Islet of Langerhans (tissue), 1 donor: ENCODE data around the gene CCDC57.

Experiments
- FAIRE-seq: peaks from one replicate; lab custom pipeline; 2011; peaks lifted over from hg19 to GRCh38; lab: Jason Lieb, UNC

CCDC57 gene

DNA sequence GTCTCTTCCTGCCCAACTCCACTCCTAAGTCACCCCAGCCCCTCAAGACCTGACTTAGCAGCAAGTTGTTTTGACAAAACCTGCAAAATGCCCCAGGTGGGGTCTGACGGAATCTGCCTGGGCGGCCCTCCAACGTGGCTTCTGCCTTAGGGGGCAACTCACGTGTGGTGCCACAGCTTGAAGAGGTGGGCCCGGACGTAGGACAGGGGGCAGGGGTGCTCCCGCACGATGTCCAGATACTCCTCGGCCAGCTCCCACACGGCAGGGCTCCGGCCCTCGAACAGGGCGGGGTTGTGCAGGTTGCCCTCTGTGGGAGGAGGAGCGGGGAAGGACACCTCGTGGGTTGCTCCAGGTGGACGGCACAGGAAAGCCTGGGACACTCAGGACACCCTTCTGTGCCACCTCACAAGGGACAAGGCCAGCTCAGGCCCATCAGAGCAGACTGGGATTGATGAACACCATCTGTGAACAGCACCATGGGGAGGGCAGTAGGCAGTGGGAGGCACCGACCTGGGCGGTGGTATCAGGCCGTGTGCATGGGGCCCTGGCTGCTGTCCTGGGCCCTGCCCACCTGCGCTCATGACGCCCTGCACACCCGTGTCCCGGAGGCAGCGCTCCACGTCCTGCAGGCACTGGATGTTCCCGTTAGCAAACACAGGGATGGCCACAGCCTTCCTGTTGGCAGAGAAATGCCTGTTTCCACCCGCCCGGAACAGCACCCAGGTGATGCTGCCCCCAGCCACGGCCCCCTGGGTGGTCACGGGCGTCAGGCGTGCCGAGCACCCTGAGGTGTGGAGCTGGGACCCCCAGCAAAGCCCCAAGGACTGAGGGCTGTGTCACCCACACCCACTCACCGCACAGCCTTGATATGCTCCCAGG, 151.4 kb downstream of the CCDC57 start:
- no peak for FAIRE-seq

DNA sequence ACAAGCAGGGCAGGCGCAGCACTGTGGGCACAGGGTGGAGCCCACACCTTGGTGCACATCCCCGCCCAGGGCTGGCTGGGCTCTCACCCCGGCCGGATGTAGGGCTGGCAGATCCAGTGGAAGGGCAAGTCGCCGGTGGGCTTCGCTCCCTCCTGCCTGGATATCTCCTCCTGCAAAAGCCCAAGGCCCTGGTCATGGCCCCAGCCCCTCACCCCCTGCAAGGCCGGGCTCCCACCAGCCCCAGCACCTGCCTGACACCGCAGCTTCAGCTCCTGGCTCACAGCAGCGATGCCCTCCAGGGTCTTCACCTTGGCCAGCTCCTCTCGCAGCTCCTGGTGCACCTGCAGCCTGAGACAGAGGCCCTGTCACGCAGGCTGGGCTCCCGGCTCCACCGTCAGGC, 152.0 kb downstream of the CCDC57 start:
- no peak for FAIRE-seq

DNA sequence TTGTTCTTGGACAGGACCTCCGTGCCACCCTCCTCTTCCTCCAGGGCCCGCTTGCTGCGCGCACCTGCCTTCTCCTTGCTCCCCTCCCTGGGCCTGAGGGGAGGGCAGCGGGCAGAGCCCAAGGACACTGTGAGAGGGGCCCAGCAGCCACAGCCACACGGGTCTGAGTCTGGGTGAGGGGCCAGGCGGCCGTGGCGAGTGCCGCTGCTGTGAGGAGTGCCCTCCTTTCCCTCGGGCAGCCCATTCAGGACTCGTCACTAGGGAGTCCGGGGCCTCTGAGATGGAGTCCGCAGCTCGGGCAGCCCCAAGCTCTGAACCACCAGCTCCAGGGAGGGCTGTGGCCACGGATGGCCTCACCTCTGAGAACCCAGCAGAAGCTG, 152.7 kb downstream of the CCDC57 start:
- no peak for FAIRE-seq

DNA sequence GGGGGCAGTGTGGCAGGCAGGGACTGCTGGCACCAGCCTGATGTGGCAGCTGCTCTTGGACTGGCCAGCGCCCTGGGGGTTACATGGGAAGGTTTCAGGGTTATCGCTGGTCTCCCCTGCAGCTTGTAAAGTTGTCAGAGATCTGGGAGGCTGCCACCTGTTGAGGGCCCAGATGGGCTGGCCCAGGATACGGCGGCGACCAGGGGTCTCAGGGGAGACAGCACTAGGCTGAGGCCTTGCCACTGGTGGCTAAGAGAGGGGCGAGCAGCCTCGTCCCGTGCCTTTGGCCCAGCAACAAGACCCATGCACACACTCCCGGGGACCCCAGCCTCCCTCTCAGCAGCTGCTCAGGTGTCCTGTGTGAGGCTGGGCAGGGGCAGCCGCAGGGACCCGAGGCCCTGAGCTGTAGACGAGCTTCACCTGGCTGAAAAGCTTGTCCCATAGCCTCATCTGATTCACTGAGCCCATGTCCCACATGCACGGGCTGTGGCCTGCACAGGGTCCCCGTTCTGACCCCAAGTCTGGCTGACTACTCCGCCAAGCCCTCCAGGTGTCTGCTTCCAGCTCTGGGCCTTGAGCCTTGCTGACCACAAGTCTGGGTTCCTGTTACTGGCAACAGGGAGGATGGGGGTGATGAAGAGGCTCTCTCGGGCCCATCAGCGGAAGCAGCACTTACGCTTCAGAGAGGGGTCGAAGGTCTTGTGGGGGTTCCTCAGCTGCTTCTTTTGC, 153.2 kb downstream of the CCDC57 start:
- FAIRE-seq = no peak

DNA sequence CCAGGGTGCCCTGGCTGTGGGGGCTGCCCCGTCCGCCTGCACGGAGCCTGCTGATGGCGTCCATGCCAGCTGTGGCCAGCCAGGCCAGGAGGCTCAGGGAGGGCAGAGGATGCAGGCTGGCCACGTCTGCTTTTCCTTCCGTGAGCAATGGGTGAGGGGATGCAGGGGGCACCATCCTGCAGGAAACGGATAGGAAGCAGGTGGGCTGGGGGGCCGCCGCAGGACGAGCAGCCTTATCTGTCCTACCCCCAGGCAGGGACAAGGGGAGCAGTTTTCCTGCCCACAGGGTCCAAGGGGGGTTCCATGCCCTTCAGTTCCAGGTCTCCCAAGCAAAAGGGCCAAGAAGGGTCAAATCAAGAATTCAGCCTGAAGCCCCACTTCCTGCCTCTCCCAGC, 153.8 kb downstream of the CCDC57 start:
- FAIRE-seq = no peak

DNA sequence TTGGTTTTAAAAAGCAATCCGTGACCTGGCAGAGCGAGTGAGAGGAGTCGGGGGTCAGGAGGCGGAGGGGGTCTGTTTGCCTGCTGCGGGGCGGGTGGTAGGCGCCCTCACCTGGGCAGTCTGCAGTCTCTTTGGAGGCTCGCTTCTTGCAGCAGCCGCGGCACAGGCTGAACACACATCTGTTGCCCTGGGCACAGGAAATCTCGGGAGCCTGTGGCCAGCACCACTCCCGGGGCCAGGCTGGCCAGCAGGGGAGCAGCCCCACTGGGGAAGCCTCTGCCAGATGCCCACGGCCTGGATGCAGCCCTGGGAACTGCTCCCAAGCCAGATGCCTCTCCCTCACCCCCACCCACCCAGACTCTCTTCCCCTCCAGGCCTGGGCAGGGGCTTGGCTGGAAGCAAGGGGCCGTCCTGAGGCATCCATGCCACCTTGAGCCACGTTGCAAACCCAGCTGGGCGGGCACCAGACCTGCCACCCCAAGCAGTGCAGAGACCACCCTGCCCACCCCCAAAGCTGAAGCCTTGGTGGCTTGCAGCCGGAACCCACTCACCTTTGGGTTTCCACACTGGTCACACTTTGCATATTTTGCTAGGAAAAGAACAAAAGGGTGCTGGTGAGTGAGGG, 154.3 kb downstream of the CCDC57 start:
- no peak for FAIRE-seq

DNA sequence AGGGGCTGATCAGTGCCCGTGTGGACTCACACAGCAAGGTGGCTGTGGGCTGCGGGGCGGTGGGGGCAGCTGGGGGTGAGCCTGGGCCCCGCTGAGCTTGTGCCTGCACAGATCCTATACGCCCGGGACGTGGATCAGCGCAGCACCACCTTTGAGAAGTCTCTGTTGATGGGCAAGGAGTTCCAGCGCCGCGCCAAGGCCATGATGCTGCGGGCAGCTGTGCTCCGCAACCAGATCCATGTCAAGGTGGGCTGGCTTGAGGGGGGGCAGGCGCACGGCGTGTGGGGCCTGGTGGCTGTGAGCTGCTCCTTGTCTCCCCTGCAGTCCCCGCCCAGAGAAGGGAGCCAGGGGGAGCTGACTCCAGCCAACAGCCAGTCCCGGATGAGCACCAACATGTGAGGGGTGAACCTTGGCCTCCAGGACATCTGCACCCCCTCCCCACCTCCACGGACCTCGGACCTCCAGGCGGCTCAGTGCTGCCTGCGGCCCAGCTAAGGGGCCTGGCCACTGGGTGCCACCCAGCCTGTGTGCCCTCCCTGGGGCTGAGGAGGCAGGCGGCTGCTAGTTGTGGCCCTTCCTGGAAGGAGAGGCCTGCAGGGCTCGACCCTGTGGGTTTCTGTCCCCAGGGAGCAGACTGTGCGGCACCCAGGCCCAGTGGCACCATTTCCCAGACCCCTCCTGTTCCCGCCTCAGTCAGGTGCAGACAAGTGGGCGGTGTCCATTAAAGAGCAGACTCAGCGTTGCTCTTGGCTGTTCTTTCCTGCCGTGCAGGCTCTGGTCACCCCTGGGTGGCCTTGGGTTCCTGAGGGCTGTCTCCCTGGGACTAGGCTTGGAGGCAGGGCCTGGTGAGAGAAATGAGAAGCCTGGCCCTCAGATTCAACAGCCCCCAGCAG, 155.7 kb downstream of the CCDC57 start:
- FAIRE-seq = no peak

DNA sequence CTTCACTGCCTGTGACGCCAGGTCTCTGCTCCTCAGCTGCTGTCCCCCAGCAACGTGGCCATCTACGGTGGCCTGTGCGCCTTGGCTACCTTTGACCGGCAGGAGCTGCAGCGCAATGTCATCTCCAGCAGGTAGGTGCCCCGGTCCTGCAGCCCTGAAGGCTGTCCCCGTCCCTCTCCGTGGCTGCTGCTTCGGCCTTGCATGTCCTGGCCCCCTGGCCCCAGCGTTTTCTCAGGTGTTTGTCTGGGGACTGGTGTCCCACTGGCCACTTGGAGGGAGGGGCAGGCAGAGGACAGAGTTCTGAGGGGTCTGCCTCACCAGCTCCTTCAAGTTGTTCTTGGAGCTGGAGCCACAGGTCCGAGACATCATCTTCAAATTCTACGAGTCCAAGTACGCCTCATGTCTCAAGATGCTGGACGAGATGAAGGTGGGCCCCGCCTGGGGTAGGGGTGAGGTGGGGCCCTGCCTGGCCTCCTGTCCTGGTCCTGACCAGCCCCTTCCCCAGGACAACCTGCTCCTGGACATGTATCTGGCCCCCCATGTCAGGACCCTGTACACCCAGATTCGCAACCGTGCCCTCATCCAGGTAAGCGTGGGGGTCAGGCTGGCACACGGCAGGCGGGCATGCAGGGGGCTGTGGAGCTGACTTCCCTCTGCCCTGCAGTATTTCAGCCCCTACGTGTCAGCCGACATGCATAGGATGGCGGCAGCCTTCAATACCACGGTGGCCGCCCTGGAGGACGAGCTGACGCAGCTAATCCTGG, 156.5 kb downstream of the CCDC57 start:
- no peak for FAIRE-seq

DNA sequence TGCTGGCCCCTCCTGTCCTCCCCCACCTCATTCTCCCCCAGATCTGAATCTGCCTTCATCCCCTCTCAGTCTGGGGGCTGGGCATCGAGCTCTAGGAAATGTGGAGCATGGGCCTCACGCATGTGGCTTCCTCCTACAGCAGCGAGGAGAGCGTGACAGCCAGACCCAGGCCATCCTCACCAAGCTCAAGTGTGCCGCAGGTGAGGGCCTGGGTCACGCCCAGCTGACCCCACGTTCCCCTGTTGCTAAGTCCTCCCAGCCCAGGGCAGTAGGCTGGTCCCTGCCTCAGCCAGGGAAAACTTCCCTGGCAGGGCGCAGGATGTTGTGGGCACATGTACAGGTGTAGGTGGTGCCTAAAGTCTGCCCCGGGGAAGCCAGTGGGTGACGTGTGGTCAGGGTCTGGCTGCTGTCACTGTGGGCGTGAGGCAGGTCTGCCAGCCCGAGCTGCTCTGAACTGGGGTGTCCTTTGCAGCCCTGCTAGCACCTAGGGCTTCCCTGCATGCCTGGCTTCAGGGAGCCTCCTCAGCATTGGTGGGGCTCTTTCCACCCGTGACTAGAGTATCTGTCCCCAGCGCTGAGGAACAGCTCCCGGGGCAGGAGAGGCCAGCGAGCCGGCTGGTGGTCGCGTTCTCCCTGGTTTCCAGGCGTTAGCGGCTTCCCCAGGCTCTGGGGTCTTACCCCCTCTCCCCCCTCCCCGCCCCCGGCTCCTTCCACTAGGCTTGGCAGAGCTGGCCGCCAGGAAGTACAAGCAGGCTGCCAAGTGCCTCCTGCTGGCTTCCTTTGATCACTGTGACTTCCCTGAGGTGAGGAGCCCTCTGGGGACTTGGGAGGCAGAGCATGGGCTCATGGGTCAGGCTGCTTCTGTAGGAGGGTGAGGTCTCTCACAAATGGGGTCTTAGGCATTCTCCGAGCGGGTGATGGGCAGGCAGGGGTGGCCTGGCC, 157.3 kb downstream of the CCDC57 start:
- no peak for FAIRE-seq

DNA sequence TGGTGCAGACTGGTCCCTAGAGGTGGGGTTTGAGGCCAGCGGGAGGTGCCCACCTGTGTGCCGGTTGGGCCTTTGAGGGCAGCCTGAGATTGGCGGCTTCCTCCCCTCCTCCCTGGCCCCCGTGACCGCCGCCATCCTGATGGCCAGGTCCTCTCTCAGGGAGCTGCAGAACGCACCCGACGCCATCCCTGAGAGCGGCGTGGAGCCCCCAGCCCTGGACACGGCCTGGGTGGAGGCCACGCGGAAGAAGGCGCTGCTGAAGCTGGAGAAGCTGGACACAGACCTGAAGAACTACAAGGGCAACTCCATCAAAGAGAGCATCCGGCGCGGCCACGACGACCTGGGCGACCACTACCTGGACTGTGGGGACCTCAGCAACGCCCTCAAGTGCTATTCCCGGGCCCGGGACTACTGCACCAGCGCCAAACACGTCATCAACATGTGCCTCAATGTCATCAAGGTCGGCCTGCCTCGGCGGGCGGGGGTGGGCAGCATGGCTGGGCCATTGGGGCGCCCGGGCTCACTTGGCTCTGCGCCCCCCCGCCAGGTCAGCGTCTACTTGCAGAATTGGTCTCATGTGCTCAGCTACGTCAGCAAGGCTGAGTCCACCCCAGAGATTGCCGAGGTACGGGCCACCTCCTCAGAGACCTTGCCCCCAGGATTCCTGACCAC, 158.2 kb downstream of the CCDC57 start:
- no peak for FAIRE-seq

DNA sequence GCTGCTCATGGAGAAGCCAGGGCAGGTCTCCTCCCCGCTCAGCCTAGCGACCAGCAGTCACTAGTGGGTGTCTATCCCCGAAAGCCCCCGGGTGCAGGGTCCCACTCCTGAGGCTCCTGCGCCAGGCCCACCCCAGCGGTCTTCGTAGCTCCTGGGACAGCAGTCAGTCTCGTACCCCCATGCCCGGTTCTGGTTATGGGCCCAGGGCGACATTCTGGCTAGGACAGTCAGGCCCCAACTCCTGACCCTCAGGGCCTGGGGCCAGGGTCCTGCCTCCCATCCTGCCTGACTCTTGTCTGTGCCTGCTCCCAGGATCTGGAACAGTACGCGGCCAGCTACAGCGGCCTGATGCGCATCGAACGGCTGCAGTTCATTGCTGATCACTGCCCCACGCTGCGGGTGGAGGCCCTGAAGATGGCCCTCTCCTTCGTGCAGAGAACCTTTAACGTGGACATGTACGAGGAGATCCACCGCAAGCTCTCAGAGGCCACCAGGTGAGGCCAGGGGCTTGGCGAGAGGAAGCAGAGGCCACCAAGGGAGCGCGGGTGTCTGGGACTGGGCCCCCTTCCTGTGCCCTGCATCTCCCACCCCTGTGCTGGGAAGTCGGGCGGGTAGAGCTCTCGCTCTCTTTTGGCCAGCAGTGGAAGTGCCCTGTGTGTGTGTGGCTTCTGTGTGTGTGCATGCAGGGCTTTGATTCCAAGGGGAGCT, 158.9 kb downstream of the CCDC57 start:
- FAIRE-seq = no peak

DNA sequence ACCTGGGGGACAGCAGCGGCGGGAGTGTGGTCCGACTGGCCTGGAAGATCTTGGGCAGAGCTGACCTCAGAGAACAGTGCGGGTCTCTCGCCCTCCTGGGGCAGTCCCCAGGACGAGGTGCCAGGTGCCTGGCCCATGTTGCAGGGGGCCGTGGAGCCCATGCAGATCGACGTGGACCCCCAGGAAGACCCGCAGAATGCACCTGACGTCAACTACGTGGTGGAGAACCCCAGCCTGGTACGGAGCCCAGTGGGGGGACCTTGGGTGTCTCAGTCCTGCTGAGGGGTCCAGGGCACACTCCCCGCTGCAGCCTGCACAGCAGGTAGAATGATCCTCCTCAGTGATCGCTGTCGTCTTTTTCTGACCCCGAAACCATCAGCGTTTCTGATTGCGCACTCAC, 159.5 kb downstream of the CCDC57 start:
- FAIRE-seq = no peak

DNA sequence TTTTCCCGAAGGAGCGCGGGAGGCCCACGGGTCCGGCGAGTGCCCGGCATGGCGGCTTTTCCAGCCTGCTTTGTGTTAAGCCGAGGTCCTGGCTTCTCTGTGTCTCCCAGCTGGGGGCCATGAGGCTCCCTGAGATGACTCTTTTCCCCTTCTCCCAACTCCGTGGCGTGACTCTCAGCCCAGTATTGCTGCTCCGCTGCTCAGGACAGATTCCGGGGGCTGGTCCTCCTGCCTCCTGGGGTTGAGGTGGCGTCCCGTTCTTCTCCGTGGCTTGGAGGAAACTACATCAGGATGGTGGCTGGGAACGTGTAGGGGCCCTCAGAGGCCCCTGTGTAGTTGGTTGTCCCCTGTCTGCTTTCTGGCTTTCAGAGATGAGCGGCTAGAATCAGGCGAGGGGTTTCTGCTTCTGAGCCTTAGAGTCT, 160.0 kb downstream of the CCDC57 start:
- FAIRE-seq = no peak

DNA sequence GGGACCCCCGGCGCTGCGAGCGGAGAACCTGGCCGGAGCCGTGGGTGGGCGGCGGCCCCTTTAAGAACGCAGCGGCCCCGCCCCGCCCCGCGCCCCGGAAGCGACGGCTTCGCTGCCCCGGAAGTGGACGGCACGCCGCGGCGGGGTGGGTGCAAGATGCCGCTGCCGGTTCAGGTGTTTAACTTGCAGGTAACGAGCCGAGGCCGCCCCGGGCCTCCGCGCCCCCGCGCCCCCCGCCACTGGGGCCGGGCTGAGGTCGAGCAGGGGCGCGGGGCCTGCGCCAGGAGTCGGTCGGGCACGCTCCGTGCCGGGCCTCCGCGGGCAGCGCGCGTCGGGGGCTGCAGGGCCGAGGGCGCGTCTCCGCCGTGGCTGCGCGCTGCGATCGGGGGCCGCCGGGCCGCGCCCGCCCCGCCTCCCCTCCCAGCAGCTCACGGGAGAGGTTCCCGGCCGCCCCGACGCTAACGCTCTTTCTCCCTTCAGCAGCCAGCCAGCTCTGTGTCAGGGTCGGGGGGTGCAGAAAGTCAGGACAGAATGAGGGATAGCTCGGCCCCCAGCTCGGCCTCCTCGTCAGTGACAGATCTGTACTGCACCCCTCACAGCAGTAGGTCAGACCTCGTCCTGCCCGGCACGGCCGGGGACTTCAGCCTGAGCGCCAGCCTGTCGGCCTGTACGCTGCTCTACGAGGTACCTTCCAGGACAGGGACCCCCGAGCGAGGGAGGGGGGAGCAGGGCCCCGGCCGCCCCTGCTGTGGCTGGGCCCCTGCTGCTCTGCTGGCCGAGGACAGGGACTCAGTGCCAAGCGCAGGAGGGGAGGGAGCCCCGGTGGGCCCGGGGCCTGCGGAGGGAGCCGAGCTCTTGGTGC, 160.6 kb downstream of the CCDC57 start, which contains the start of the genes GPS1 and RFNG:
TSS of gene GPS1 (plus strand) at position 123 of the 862 bp plus-strand sequence. CDS start at position 157, 34 bp downstream.
TSS of gene RFNG (minus strand) at position 36 of the 862 bp plus-strand sequence. CDS start 45 bp downstream, outside the sequence.
- no peak for FAIRE-seq
